ENCODE measurements around the gene COMMD7. TPM values are rescaled to one million over a fixed set of nuclear protein-coding genes. Genes with fewer than 3 reads are reported as not detected.

The COMMD7 gene
- total and polyA plus RNA-seq, 2 of the 4 experiments (the other 2 are of a cell fraction) = 51.8 to 67.5 TPM

DNA sequence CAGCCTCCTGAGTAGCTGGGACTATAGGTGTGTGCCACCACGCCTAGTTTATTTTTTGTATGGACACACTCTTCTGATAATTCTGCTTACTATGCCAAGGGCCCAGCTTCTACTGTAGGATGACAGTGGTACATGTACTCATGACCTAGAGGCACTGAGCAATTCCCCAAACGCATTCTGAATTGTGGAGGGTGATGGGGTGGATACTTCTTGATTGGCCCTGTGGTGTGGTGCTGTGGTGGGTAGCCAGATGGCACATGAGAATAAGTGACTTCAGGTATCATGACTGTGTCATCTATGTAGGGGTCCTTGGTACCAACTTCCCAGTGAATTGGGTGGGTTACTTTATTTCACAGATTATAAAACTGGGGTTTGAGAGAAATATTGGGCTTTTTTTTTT is 30.0 kb upstream of the COMMD7 start:
- no peak overlapping the region for H3K14ac ChIP-seq (replicated peaks; ENCODE audit: low read depth, low read length)
- H4K5ac ChIP-seq (ENCODE audit: low read depth, low read length) = no peak overlapping the region
- DNase-seq (no peak), ATAC-seq (ENCODE audit: low read depth) (no peak)
- no peak overlapping the region for H2AK5ac ChIP-seq (ENCODE audit: low read depth, low read length)
- no peaks in the 10 kb centered on the region for H3K36me3 ChIP-seq (ENCODE audit: control insufficient read depth, insufficient read depth, low read length)
- in situ Hi-C loops (cut with MboI; ENCODE audit: low sequenced_read_pairs) = loop anchor here (10.0 kb wide), 1 partner anchor 258 kb away; no protein-coding TSS in a partner anchor
- H3K23ac ChIP-seq (ENCODE audit: low read depth, low read length) = no peak overlapping the region
- H3K4ac ChIP-seq (ENCODE audit: low read depth, low read length) = no peak overlapping the region
- no peak overlapping the region for H3K18ac ChIP-seq (ENCODE audit: low read depth, low read length)
- H3K27ac ChIP-seq (ENCODE audit: insufficient read depth, low read length) = no peak overlapping the region
- TF ChIP-seq MAFK (IDR thresholded peaks at IDR 0.05; ENCODE audit: low read depth, low read length) (no peak), RCOR1 (IDR thresholded peaks at IDR 0.05; ENCODE audit: insufficient replicate concordance, low read length) (no peak), SMC3 (IDR thresholded peaks at IDR 0.05; ENCODE audit: low read depth, low read length) (no peak), RAD21 (IDR thresholded peaks at IDR 0.05; ENCODE audit: low read length) (no peak)
- dilution Hi-C loops (cut with HindIII; ENCODE audit: low sequenced_read_pairs, unreplicated experiment) = no loop called here
- H2BK20ac ChIP-seq (ENCODE audit: low read depth, low read length) = no peak overlapping the region
- H2BK15ac ChIP-seq (ENCODE audit: low read depth, low read length) = no peak overlapping the region
- no peak overlapping the region for H3K4me2 ChIP-seq (ENCODE audit: low read depth, low read length)
- H3K9ac ChIP-seq (ENCODE audit: low read depth, low read length) = no peak overlapping the region
- H2AFZ ChIP-seq (replicated peaks; ENCODE audit: low read length, poor library complexity) = no peak overlapping the region
- H2BK5ac ChIP-seq (ENCODE audit: low read depth, low read length, poor library complexity, severe bottlenecking) = no peak overlapping the region
- no peak overlapping the region for H3K4me3 ChIP-seq (ENCODE audit: insufficient read depth, low read depth, low read length)
- no peaks in the 10 kb centered on the region for H3K27me3 ChIP-seq (ENCODE audit: control insufficient read depth, insufficient read depth, low read length)
- no peak overlapping the region for H4K91ac ChIP-seq (ENCODE audit: insufficient read depth, low read depth, low read length)
- H2BK120ac ChIP-seq (ENCODE audit: low read depth, low read length) = no peak overlapping the region
- WGBS, 2 experiments (ENCODE audit: extremely low coverage in 2 of 2, insufficient read length in 1 of 2) = 80% methylated on average over 1 of the region's 2 CpGs; no CpG with 5 or more reads in 1 of the 2 experiments
- no TSS peak for BruUV-seq (replicated peaks)
- 0 out of 2 replicates have a peak, but pooled peaks cover 2% of the 10 kb centered on the region for H3K9me1 ChIP-seq (ENCODE audit: insufficient read depth, low read length)
- peaks cover 7 to 22% of the 10 kb centered on the region in 2 experiments; a peak in 2 of 4 replicates for H3K79me1 ChIP-seq (ENCODE audit: low read depth in 1 of 2, low read length in 2 of 2)
- H3K56ac ChIP-seq (ENCODE audit: extremely low read depth, insufficient read depth, low read length) = no peak overlapping the region
- no peaks in the 10 kb centered on the region for H3K4me1 ChIP-seq (ENCODE audit: control insufficient read depth, insufficient read depth, low read length)
- peaks cover 3% of the 10 kb centered on the region; the same call in 1 of the 2 replicates for H4K20me1 ChIP-seq (ENCODE audit: insufficient read depth, low read length)
- intact Hi-C loops (cut with micrococcal nuclease) = no loop called here
- ChIA-PET POLR2A (ENCODE audit: unreplicated experiment) (interaction anchor here (0.6 kb wide), 1 partner anchor 730 kb away, joined by 9 read pairs; no protein-coding TSS in a partner anchor), CTCF (no interaction called here)
- no peak overlapping the region for H2AK9ac ChIP-seq (replicated peaks; ENCODE audit: low read depth, low read length, poor library complexity)
- no peak overlapping the region for H4K8ac ChIP-seq (ENCODE audit: low read depth in 2 of 2, low read length in 2 of 2)
- H3K9me3 ChIP-seq (ENCODE audit: control insufficient read depth, insufficient read depth, low read length) = no peaks in the 10 kb centered on the region

Measured in IMR-90 (cell line).